Measurements from ENCODE around the gene MYL4. TPM values are rescaled to one million over a fixed set of nuclear protein-coding genes. Genes with fewer than 3 reads are reported as not detected.

Gene MYL4
- total and polyA plus RNA-seq, 2 of the 8 experiments (the other 6 are each of a cell fraction or from before 2014, with no cell fraction given): 0.12 TPM; not detected in 1

DNA sequence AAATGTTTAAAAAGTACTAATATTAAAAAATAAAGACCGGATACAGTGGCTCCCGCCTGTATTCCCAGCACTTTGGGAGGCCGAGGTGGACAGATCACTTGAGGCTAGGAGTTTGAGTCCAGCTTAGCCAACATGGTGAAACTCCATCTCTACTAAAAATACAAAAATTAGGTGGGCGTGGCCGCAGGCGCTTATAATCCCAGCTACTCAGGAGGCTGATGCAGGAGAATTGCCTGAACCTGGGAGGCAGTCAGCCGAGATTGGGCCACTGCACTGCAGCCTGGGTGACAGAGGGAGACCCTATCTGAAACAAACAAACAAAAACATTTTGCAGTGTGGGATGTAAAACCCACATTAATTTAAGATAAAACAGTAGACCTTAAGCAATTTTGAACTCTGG is 31.9 kb upstream of the MYL4 start:
- no peak overlapping the region for H4K91ac ChIP-seq (replicated peaks; ENCODE audit: insufficient read length, low read length)
- no peak for DNase-seq (ENCODE audit: low read depth in 1 of 2, low spot score in 2 of 2)
- H3K4me2 ChIP-seq (ENCODE audit: insufficient read depth in 1 of 2, low read depth in 2 of 2, low read length in 2 of 2): no peak overlapping the region
- peaks cover 0 to 2% (median 1%) of the 10 kb centered on the region in 4 experiments; a peak in 3 of 7 replicates for H3K4me1 ChIP-seq (replicated peaks in 1 of 4; ENCODE audit: control insufficient read depth in 3 of 4, insufficient read depth in 4 of 4, low read length in 3 of 4)
- no peak overlapping the region for H3K27ac ChIP-seq (ENCODE audit: low read depth, low read length)
- CTCF ChIA-PET (ENCODE audit: partially characterized antibody): interaction anchor here (0.7 kb wide), 1 partner anchor 142 kb away, joined by 3 read pairs; no protein-coding TSS in a partner anchor
- H2BK15ac ChIP-seq (ENCODE audit: low read length): no peak overlapping the region
- no peak for FAIRE-seq
- H3K23me2 ChIP-seq (ENCODE audit: low read depth, low read length): no peaks in the 10 kb centered on the region
- H4K5ac ChIP-seq (ENCODE audit: insufficient read length, low read depth, low read length): no peak overlapping the region
- no peak overlapping the region for H2BK5ac ChIP-seq (ENCODE audit: low read depth, low read length)
- WGBS, 2 experiments (ENCODE audit: extremely low coverage in 1 of 2, insufficient coverage in 1 of 2, insufficient read length in 1 of 2, insufficient replicate concordance in 2 of 2, low coverage in 1 of 2, low lambda C conversion rate in 2 of 2, missing lambda C conversion rate in 1 of 2): 84% methylated on average over 7 of the region's 7 CpGs; no CpG with 5 or more reads in 1 of the 2 experiments
- H4K20me1 ChIP-seq (replicated peaks in 1 of 2; ENCODE audit: control insufficient read depth in 1 of 2, insufficient read depth in 2 of 2, low read length in 2 of 2): peaks cover 4 to 8% of the 10 kb centered on the region in 2 experiments
- no peak overlapping the region for H3K4ac ChIP-seq (replicated peaks; ENCODE audit: insufficient read length, low read depth, low read length)
- H2AFZ ChIP-seq (ENCODE audit: low read length): no peak overlapping the region
- H3K56ac ChIP-seq (replicated peaks; ENCODE audit: insufficient read length, low read depth, low read length): no peak overlapping the region
- no peaks in the 10 kb centered on the region for H3K27me3 ChIP-seq (replicated peaks in 1 of 4; ENCODE audit: control insufficient read depth in 3 of 4, extremely low read depth in 1 of 4, insufficient read depth in 3 of 4, low read length in 3 of 4)
- no peaks in the 10 kb centered on the region for H3K79me1 ChIP-seq (ENCODE audit: low read depth, low read length)
- H2BK120ac ChIP-seq (replicated peaks; ENCODE audit: low read depth, low read length): no peak overlapping the region
- H3K23ac ChIP-seq (ENCODE audit: insufficient read length): no peak overlapping the region
- H2BK20ac ChIP-seq (ENCODE audit: low read length): no peak overlapping the region
- no peak overlapping the region for H3K9ac ChIP-seq (replicated peaks in 1 of 4; ENCODE audit: extremely low read depth in 1 of 4, low read depth in 3 of 4, low read length in 3 of 4)
- H2BK12ac ChIP-seq (ENCODE audit: low read depth, low read length): no peak overlapping the region
- H3K79me2 ChIP-seq (ENCODE audit: control insufficient read depth in 1 of 2, insufficient read depth in 2 of 2, low read length in 2 of 2): peaks cover 0 to 54% of the 10 kb centered on the region in 2 experiments; a peak in 2 of 4 replicates
- POLR2A ChIA-PET (ENCODE audit: partially characterized antibody): no interaction called here
- peaks cover 0 to 28% (median 1%) of the 10 kb centered on the region in 4 experiments; a peak in 4 of 8 replicates for H3K36me3 ChIP-seq (ENCODE audit: control insufficient read depth in 2 of 4, insufficient read depth in 4 of 4, low read length in 3 of 4)
- H2AK5ac ChIP-seq (ENCODE audit: low read depth, low read length): no peak overlapping the region
- no peak overlapping the region for H4K8ac ChIP-seq (ENCODE audit: extremely low read depth, insufficient read depth, low read length)
- no peak overlapping the region for H3K14ac ChIP-seq (ENCODE audit: insufficient read length)
- no peak overlapping the region for H3K18ac ChIP-seq (ENCODE audit: extremely low read depth, low read length)
- H3K9me3 ChIP-seq (ENCODE audit: insufficient read depth in 2 of 2, low read depth in 1 of 2, low read length in 1 of 2): no peaks in the 10 kb centered on the region
- H3K4me3 ChIP-seq (ENCODE audit: extremely low read depth in 1 of 4, insufficient read depth in 2 of 4, low read depth in 3 of 4, low read length in 4 of 4): no peak overlapping the region
- TF ChIP-seq TCF12 (IDR thresholded peaks at IDR 0.05; ENCODE audit: low read depth, low read length) (no peak), MAFK (IDR thresholded peaks at IDR 0.05; ENCODE audit: low read depth, low read length) (no peak), CTBP2 (IDR thresholded peaks at IDR 0.05; ENCODE audit: borderline replicate concordance, insufficient read depth, insufficient read length, low read length) (no peak), GTF2F1 (IDR thresholded peaks at IDR 0.05; ENCODE audit: borderline replicate concordance, low read depth, low read length) (no peak), HDAC6 (IDR thresholded peaks at IDR 0.05; ENCODE audit: low read depth, low read length) (no peak), TBP (IDR thresholded peaks at IDR 0.05; ENCODE audit: low read depth, low read length) (no peak)
